ENCODE data around the gene LRFN4.
A peak's percentile ranks its signal among the peaks of the same experiment; 100 is the strongest.

The LRFN4 gene

DNA sequence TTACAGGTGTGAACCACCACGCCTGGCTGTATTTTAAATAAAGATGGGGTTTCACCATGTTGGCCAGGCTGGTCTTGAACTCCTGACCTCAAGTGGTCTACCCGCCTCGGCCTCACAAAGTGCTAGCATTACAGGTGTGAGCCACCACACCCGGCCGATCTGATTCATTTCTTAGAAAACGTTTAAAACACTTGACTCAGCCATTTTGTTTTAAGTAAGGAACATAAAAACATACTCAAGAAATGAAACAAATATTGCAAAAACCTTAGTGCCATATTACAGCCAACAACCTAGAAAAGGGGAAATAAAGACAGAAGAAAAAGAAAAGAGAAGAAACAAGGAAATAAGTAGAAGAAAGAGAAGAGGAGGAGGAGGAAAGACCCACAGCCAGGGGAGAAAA is 17.4 kb downstream of the LRFN4 start:
- no peak overlapping the region for H3K4me3 ChIP-seq (replicated peaks in 1 of 2; ENCODE audit: low read depth in 2 of 2, low read length in 2 of 2)
- no peak for TF ChIP-seq CTCF (IDR thresholded peaks at IDR 0.05; ENCODE audit: low read depth, low read length)
- DNase-seq (ENCODE audit: low read depth in 2 of 2), result no peak

DNA sequence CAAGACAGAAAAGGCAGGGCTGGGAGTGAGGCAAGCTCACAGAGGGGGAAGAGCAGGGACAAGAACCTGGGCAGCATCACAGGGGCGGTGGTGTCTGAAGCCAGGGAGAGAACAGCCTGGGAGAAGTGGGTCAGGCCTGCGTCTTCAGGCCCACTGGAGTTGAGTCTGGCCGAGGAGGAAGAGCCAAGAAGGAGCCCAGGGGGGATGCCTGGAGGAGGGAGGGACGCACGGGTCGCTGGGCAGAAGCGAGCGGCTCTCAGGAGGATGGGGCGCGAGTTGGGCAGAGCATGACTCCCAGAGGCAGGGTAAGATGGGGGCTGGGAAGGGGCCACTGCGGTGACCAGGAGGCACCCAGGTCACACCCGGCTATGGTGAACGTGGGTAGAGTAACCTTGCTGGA is 18.5 kb downstream of the LRFN4 start:
- no peak for TF ChIP-seq CTCF (IDR thresholded peaks at IDR 0.05; ENCODE audit: low read depth, low read length)
- no peak for DNase-seq (ENCODE audit: low read depth in 2 of 2)
- no peak overlapping the region for H3K4me3 ChIP-seq (replicated peaks in 1 of 2; ENCODE audit: low read depth in 2 of 2, low read length in 2 of 2)

DNA sequence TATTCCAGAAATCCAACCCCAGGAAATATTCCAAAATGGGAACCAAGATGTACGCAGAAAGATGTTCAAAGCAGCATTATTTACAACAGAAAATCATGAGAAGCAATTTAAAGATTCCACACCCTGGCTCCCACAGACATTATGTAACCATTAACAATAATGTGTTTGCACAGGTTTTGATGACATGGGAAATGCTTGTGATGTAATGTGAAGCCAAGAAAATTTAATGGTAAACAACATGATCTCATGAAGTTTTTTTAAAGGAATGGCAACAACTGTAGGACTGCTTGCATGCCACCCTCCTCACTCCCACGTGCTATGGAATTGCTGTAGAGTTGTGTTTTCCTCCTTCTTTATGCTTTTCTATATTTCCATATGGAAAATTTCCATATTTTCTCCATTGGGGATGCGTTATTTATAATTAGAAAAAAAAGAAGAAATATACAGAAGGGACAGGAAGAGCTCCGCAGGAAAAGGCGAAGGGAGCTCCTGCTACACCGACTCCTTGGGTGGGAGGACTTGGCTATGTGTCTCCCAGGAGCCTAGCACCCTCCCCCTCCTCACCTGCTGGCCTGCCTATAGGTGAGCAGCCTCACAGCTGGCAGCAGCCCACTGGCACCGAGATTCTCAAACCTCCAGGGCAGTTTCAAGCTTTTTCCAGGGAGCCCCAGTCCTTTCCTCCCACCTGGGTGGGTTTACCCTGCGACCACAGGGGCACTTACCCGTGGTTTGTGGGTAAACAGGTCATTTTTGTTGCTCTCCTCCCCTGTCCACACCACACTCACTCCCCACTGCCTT is 20.9 kb downstream of the LRFN4 start:
- H3K4me3 ChIP-seq (replicated peaks in 1 of 2; ENCODE audit: low read depth in 2 of 2, low read length in 2 of 2), result no peak overlapping the region
- peak; percentile 36 to 46 for DNase-seq (ENCODE audit: low read depth in 2 of 2)
- no peak for TF ChIP-seq CTCF (IDR thresholded peaks at IDR 0.05; ENCODE audit: low read depth, low read length)

DNA sequence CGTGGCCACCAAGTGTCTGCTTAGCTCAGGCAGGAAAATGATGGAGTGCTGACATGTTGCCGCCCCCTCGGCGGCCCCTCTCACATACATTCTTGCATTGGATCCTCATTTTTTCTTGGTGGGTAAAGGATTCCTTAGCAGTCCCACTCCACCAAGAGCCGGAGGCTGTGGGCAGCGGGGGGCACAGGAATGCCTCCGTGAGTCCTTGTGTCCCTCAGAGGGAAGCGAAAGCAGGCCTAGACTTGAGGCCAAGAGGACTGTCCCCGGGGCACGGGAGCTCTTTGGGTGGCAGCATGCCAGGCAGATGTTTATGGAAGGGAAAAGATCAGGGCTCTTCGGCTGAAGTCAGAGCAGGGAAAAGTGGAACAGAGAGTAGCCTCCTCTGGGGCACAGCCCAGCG is 21.6 kb downstream of the LRFN4 start:
- H3K4me3 ChIP-seq (replicated peaks in 1 of 2; ENCODE audit: low read depth in 2 of 2, low read length in 2 of 2), result no peak overlapping the region
- TF ChIP-seq CTCF (IDR thresholded peaks at IDR 0.05; ENCODE audit: low read depth, low read length), result no peak
- no peak for DNase-seq (ENCODE audit: low read depth in 2 of 2)

DNA sequence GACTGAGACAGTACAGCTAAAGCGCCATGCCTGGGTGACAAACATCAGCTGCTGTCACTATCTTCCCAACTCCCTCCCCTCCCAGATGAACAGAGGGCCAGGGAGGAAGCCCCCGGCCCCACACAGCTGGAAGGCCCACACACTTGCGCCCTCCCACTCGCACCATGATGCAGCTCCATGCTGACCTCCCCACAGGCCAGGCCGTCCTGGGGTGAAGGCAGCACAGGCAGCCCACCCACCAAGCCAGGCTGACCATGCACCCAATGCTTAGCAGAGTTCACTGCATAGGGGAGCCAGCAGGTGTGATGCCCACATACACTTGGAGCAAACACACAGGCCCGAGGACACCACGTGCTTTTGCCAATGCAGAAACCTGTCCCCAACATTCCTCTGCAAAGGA is 22.1 kb downstream of the LRFN4 start:
- DNase-seq (ENCODE audit: low read depth in 2 of 2), result no peak
- TF ChIP-seq CTCF (IDR thresholded peaks at IDR 0.05; ENCODE audit: low read depth, low read length), result no peak
- no peak overlapping the region for H3K4me3 ChIP-seq (replicated peaks in 1 of 2; ENCODE audit: low read depth in 2 of 2, low read length in 2 of 2)

- H3K4me3 ChIP-seq (replicated peaks in 1 of 2; ENCODE audit: low read depth in 2 of 2, low read length in 2 of 2), result no peak overlapping the region
- no peak for TF ChIP-seq CTCF (IDR thresholded peaks at IDR 0.05; ENCODE audit: low read depth, low read length)
- no peak for DNase-seq (ENCODE audit: low read depth in 2 of 2)
Measured at GRCh38 chr11:66879583-66879982, 22.7 kb downstream of the LRFN4 start.

DNA sequence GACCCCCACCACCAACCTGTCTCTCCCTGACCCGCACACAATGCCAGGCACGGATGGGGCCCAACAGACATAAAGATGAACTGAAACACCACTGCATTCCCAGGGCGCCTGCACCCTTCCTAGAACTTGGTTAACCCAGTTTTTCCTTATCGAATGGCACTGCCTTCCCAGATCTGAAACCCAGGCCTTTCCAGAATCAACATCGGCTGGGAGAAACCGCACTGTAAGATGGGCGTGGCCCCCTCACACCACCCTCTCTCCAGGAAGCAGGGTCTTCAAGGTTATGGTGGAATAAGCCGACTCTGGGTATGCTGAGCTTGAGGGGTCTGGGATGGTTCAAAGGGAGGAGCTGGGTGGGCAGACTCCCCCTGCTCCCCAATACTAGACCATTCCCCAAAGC is 23.1 kb downstream of the LRFN4 start:
- no peak for DNase-seq (ENCODE audit: low read depth in 2 of 2)
- H3K4me3 ChIP-seq (replicated peaks in 1 of 2; ENCODE audit: low read depth in 2 of 2, low read length in 2 of 2), result no peak overlapping the region
- TF ChIP-seq CTCF (IDR thresholded peaks at IDR 0.05; ENCODE audit: low read depth, low read length), result no peak

All from cardiac fibroblast (primary cell).